Thyroid gland (tissue), 4 donors: ENCODE measurements around the gene ARHGEF16. TPM values are rescaled to one million over a fixed set of nuclear protein-coding genes. Genes with fewer than 3 reads are reported as not detected.
A peak's percentile ranks its signal among the peaks of the same experiment; 100 is the strongest.

Experiments used
- DNase-seq, 2 donors: peaks; one replicate each; pipeline ENCODE4 v3.0.0-alpha.2; 2019
- H3K27ac ChIP-seq, 3 donors: fragments of 200-600 bp; sonication (generic); 1 replicate in 2 of 3; 2 replicates in 1 of 3; pipeline ENCODE4 v1.5.1; 2016 to 2019; ENCODE audit warnings: mild to moderate bottlenecking in 1 of 3, moderate library complexity in 1 of 3
- H3K27me3 ChIP-seq: fragments of 200-600 bp; sonication (generic); one replicate; pipeline ENCODE4 v1.5.1; 2019
- H3K36me3 ChIP-seq, 2 donors: fragments of 200-600 bp; sonication (generic); one replicate each; pipeline ENCODE4 v1.5.1; 2016 to 2019
- H3K4me1 ChIP-seq, 2 donors: fragments of 200-600 bp; sonication (generic); one replicate each; pipeline ENCODE4 v1.5.1; 2017 to 2019
- H3K4me3 ChIP-seq, 3 donors: fragments of 200-600 bp; sonication (generic); replicated peaks in 1 of 3; 1 replicate in 2 of 3; 2 replicates in 1 of 3; pipeline ENCODE4 v1.5.1; 2016; ENCODE audit warnings: mild to moderate bottlenecking in 1 of 3
- H3K9me3 ChIP-seq: fragments of 200-600 bp; sonication (generic); one replicate; pipeline ENCODE4 v1.5.1; 2017
- CTCF ChIP-seq, 6 experiments: fragments of 200-600 bp in 3 of 6; fragments of 450-650 bp in 3 of 6; sonication (generic) in 3 of 6; IDR thresholded peaks; one replicate each; pipeline ENCODE4 v1.5.1; 2016 to 2019; ENCODE audit warnings: antibody characterized with exemption in 6 of 6, mild to moderate bottlenecking in 2 of 6, inconsistent platforms in 1 of 6, moderate library complexity in 1 of 6
- POLR2A ChIP-seq, 2 donors: fragments of 450-650 bp; IDR thresholded peaks; one replicate each; pipeline ENCODE4 v1.6.1; 2017; ENCODE audit warnings: antibody characterized with exemption in 2 of 2, mild to moderate bottlenecking in 2 of 2, moderate library complexity in 1 of 2
- whole genome bisulfite sequencing, 2 donors: methylation state at CpG; one replicate each; pipeline ENCODE4 v1.1.5; 2017; 5-methylcytosine and 5-hydroxymethylcytosine counted together
- intact Hi-C: fragments of 100-400 bp; cut with DNase I; formaldehyde crosslinking; loops from one replicate; pipeline ENCODE4 v1.15.1; 2023
- total RNA-seq, 4 donors: library from RNA; depleted of rRNA; stranded (reverse); fragments of >200 nt; gene quantifications; one replicate each; pipeline ENCODE4 v1.2.3, GENCODE V29; 2016

The ARHGEF16 gene
- total RNA-seq, 4 donors from 2014 or later = 16.0 to 23.7 (median 21.2) TPM

GRCh38 chr1:3488432-3488831 is 34.0 kb downstream of the ARHGEF16 start:
- intact Hi-C loops = no loop called here
- WGBS, 2 donors = 96 to 98% methylated on average over 4 of the region's 4 CpGs
- DNase-seq = no peak

GRCh38 chr1:3490046-3490745 is 35.7 kb downstream of the ARHGEF16 start:
- intact Hi-C loops = no loop called here

More at GRCh38 chr1:3488432-3488831, 34.0 kb downstream of the ARHGEF16 start:
- Histone ChIP-seq H3K4me3 (no peak overlapping the region), H3K36me3 (no peaks in the 10 kb centered on the region), H3K27ac (no peak overlapping the region), H3K4me1 (no peaks in the 10 kb centered on the region), H3K27me3 (no peaks in the 10 kb centered on the region), H3K9me3 (no peaks in the 10 kb centered on the region)
- TF ChIP-seq CTCF (IDR thresholded peaks at IDR 0.05) (no peak), POLR2A (IDR thresholded peaks at IDR 0.05) (no peak)

GRCh38 chr1:3491291-3492246 is 37.1 kb downstream of the ARHGEF16 start:
- intact Hi-C loops = loop anchor here (2.0 kb wide), 1 partner anchor 125 kb away; no protein-coding TSS in a partner anchor
- H3K27me3 ChIP-seq = no peaks in the 10 kb centered on the region
- no peaks in the 10 kb centered on the region for H3K4me1 ChIP-seq
- TF ChIP-seq CTCF (IDR thresholded peaks at IDR 0.05) = peak; percentile 79 to 100 (median 96)
- TF ChIP-seq POLR2A (IDR thresholded peaks at IDR 0.05) = no peak
- 18 to 62% methylated on average over 21 of the region's 41 CpGs for WGBS, 2 donors
- H3K27ac ChIP-seq = no peak overlapping the region
- H3K4me3 ChIP-seq = no peak overlapping the region
- H3K9me3 ChIP-seq = no peaks in the 10 kb centered on the region
- DNase-seq = peak; percentile 72 to 78
- no peaks in the 10 kb centered on the region for H3K36me3 ChIP-seq

More at GRCh38 chr1:3490046-3490745, 35.7 kb downstream of the ARHGEF16 start:
- Histone ChIP-seq H3K27me3 (no peaks in the 10 kb centered on the region), H3K27ac (no peak overlapping the region), H3K9me3 (no peaks in the 10 kb centered on the region), H3K4me3 (no peak overlapping the region), H3K4me1 (no peaks in the 10 kb centered on the region), H3K36me3 (no peaks in the 10 kb centered on the region)
- 92 to 100% methylated on average over 8 to 22 of the region's 23 CpGs for WGBS, 2 donors
- no peak for DNase-seq
- TF ChIP-seq POLR2A (IDR thresholded peaks at IDR 0.05) (no peak), CTCF (IDR thresholded peaks at IDR 0.05) (no peak)

- Histone ChIP-seq H3K4me1 (no peaks in the 10 kb centered on the region), H3K9me3 (no peaks in the 10 kb centered on the region), H3K36me3 (no peaks in the 10 kb centered on the region), H3K27me3 (no peaks in the 10 kb centered on the region), H3K4me3 (no peak overlapping the region), H3K27ac (no peak overlapping the region)
- no peak for DNase-seq
- 91% methylated on average over 8 of the region's 17 CpGs; no CpG with 5 or more reads in 1 of the 2 donors for WGBS, 2 donors
- no peak for TF ChIP-seq CTCF (IDR thresholded peaks at IDR 0.05)
- no peak for TF ChIP-seq POLR2A (IDR thresholded peaks at IDR 0.05)
- intact Hi-C loops = loop anchor here (2.0 kb wide), 1 partner anchor 124 kb away; no protein-coding TSS in a partner anchor
Measured at GRCh38 chr1:3492545-3493246, 38.2 kb downstream of the ARHGEF16 start.
